K562 (cell line): ENCODE measurements around the gene LASP1NB.

Experiments
- ADNP ChIP-seq: fragments of 200-800 bp; sonication (Bioruptor generic); IDR thresholded peaks from 2 replicates; pipeline ENCODE4 v1.6.1; 2016; ENCODE audit warnings: missing genetic modification characterization, missing compliant biosample characterization
- ARID1B ChIP-seq: fragments of 450-650 bp; IDR thresholded peaks from 2 replicates; pipeline ENCODE4 v1.6.1; 2016; ENCODE audit warnings: antibody characterized with exemption, mild to moderate bottlenecking, inconsistent platforms
- BMI1 ChIP-seq: fragments of 150-350 bp; IDR thresholded peaks from 2 replicates; pipeline ENCODE4 v1.6.1; 2014; ENCODE audit warnings: low read length
- GATAD2B ChIP-seq: fragments of 450-650 bp; IDR thresholded peaks from 2 replicates; pipeline ENCODE4 v1.6.1; 2017; ENCODE audit warnings: mild to moderate bottlenecking, borderline replicate concordance
- HNRNPUL1 ChIP-seq: fragments of 200-400 bp; formaldehyde crosslinking; IDR thresholded peaks from 2 replicates; pipeline ENCODE4 v1.6.1; 2017; ENCODE audit warnings: low read length
- JUND ChIP-seq, 2 experiments: IDR thresholded peaks; 2 replicates in 1 of 2; 3 replicates in 1 of 2; pipeline ENCODE4 v1.6.1; 2011; ENCODE audit warnings: borderline replicate concordance in 2 of 2, low read depth in 2 of 2, low read length in 2 of 2, improper control_type of control experiment in 1 of 2, missing biosample characterization in 1 of 2, missing genetic modification characterization in 1 of 2, missing genetic modification reagents in 1 of 2
- MXD1 ChIP-seq: fragments of 250-450 bp; sonication (Bioruptor Pico); IDR thresholded peaks from 2 replicates; pipeline ENCODE4 v1.8.0; 2021; ENCODE audit warnings: borderline replicate concordance, mild to moderate bottlenecking, moderate library complexity; ENCODE audit not compliant: poor library complexity, severe bottlenecking
- NCOA1 ChIP-seq: fragments of 450-650 bp; IDR thresholded peaks from 2 replicates; pipeline ENCODE4 v1.6.1; 2016; ENCODE audit warnings: low read depth
- PHF21A ChIP-seq: fragments of 450-650 bp; IDR thresholded peaks from 2 replicates; pipeline ENCODE4 v1.6.1; 2017; ENCODE audit warnings: low read depth, borderline replicate concordance
- XRCC4 ChIP-seq: IDR thresholded peaks from one replicate; pipeline ENCODE4 v1.6.1; 2011; ENCODE audit not compliant: insufficient read depth, insufficient read length; ENCODE audit errors: extremely low read depth
- ZBTB7A ChIP-seq: IDR thresholded peaks from 2 replicates; pipeline ENCODE4 v1.6.1; 2011; ENCODE audit warnings: low read depth, mild to moderate bottlenecking, low read length, moderate library complexity, borderline replicate concordance; ENCODE audit not compliant: control insufficient read depth
- ZBTB9 ChIP-seq: fragments of 450-650 bp; formaldehyde crosslinking; IDR thresholded peaks from 2 replicates; pipeline ENCODE4 v1.4.0; 2020; ENCODE audit warnings: mild to moderate bottlenecking, moderate library complexity
- ZNF740 ChIP-seq, 3 experiments: fragments of 200-800 bp in 1 of 3; sonication (Bioruptor generic) in 1 of 3; sonication (generic) in 1 of 3; formaldehyde crosslinking in 1 of 3; IDR thresholded peaks; 2 replicates each; pipeline versions ENCODE4 v1.6.1 to v1.8.0; 2016 to 2022; ENCODE audit warnings: mild to moderate bottlenecking in 2 of 3, missing compliant biosample characterization in 2 of 3, missing genetic modification characterization in 2 of 3, missing genetic modification reagents in 1 of 3
- TF ChIP-seq, protein P1 (sequence below), 2 experiments: fragments of 450-650 bp; IDR thresholded peaks; 2 replicates each; pipeline ENCODE4 v1.6.1; 2016; ENCODE audit warnings: mild to moderate bottlenecking in 2 of 2, borderline replicate concordance in 1 of 2, low read depth in 1 of 2, moderate library complexity in 1 of 2

LASP1NB gene

DNA sequence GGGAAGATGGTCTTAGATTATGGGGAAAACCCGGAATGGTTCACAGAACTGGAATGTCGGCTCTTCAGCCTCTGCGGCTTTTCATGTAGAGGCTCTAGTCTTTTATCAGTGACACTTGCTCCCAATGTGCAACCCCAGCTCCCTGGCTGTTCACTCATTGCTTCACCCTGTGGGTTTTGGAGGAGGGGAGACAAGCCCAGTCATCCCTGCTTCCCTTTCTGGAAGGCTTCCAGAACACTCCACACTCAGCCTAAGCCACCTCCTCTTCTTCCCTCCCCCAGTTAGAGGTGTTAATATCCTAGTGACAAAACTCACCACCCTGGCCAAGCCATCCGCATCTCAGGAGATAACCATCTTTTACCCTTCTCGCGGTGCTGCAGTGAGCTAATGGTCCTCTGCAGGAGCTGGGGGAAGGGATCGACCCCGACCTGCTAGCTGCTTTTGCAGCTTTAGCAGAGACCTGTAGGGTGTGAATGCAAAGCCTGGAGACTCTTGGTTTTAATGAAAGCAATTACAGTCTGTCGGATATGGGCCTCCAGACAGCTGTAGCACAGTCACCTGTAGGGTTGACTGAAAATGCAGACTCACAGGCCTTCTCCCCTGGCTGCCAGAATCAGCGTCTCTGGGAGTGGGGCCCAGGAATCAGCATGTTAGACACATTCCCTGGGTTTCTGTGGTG lies 24.3 kb upstream of the LASP1NB start (continued):
- TF ChIP-seq ZNF740 (CRISPR knock-in tag; IDR thresholded peaks at IDR 0.05) (no peak), ZNF740 (tag; IDR thresholded peaks at IDR 0.05) (no peak), ADNP (tag) (peak; percentile 50; the same call in 1 of the 2 replicates), ZBTB7A (no peak), HNRNPUL1 (no peak), BMI1 (no peak), ZBTB9 (CRISPR knock-in tag) (no peak), PHF21A (no peak), MXD1 (CRISPR knock-in tag) (no peak), GATAD2B (no peak), NCOA1 (no peak), JUND (IDR thresholded peaks at IDR 0.05; ENCODE audit: borderline replicate concordance, low read depth, low read length) (peak; percentile 77), JUND (tag; IDR thresholded peaks at IDR 0.05; ENCODE audit: borderline replicate concordance, low read depth, low read length) (peak; percentile 65; the same call in 1 of the 3 replicates), XRCC4 (no peak), ARID1B (peak; percentile 72)
- TF ChIP-seq, protein P1, sequence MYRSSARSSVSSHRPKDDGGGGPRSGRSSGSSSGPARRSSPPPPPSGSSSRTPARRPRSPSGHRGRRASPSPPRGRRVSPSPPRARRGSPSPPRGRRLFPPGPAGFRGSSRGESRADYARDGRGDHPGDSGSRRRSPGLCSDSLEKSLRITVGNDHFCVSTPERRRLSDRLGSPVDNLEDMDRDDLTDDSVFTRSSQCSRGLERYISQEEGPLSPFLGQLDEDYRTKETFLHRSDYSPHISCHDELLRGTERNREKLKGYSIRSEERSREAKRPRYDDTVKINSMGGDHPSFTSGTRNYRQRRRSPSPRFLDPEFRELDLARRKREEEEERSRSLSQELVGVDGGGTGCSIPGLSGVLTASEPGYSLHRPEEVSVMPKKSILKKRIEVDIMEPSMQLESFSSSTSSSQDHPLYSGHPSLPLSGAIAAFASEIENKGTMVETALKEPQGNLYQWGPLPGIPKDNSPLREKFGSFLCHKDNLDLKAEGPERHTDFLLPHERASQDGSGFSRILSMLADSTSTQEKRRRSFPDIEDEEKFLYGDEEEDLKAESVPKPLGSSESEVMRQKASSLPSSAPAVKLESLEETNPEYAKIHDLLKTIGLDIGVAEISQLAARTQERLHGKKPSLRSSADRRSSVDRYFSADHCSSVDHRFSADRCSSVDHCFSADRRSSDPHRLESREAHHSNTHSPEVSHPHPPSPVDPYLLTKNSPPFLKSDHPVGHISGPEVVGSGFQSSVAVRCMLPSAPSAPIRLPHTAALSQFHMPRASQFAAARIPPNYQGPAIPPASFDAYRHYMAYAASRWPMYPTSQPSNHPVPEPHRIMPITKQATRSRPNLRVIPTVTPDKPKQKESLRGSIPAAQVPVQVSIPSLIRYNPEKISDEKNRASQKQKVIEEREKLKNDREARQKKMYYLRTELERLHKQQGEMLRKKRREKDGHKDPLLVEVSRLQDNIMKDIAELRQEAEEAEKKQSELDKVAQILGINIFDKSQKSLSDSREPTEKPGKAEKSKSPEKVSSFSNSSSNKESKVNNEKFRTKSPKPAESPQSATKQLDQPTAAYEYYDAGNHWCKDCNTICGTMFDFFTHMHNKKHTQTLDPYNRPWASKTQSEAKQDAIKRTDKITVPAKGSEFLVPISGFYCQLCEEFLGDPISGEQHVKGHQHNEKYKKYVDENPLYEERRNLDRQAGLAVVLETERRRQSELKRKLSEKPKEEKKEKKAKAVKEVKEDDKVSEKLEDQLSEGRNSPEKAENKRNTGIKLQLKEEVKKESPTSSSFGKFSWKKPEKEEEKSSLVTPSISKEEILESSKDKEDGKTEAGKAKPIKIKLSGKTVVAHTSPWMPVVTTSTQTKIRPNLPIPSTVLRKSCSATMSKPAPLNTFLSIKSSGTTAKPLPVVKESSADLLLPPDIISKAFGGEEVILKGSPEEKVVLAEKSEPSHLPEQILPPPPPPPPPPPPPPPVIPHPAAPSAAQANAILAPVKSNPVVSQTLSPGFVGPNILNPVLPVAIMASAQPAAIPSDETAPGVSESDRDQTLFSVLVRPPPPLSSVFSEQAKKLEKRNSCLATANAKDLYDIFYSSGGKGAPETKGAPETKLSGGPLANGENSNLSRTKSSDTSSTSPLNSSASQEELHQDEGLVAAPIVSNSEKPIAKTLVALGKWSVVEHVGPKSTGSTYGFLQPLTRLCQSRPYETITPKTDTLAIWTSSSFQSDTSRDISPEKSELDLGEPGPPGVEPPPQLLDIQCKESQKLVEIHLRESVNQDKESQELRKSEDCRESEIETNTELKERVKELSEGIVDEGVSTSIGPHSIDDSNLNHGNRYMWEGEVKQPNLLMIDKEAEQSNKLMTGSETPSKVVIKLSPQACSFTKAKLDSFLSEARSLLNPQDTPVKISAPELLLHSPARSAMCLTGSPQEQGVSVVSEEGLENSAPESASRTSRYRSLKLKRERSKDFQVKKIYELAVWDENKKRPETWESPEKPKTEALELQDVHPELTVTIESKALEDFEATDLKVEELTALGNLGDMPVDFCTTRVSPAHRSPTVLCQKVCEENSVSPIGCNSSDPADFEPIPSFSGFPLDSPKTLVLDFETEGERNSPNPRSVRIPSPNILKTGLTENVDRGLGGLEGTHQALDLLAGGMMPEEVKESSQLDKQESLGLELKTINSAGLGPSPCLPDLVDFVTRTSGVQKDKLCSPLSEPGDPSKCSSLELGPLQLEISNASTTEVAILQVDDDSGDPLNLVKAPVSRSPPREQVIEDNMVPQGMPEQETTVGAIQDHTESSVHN (IDR thresholded peaks at IDR 0.05; ENCODE audit: borderline replicate concordance in 1 of 2, low read depth in 1 of 2), result no peak
